COLO668 (cell line): Measurements from ENCODE around the gene CD6.

Source experiments
- DNase-seq: peaks from one replicate; lab custom pipeline; 2025; ENCODE audit not compliant: unreplicated experiment; lab: John Stamatoyannopoulos, UW

Gene CD6

GRCh38 chr11:61007956-61008896, 36.7 kb downstream of the CD6 start:
- peak; percentile 61 for DNase-seq

- no peak for DNase-seq
Observed at GRCh38 chr11:61008971-61009370, 37.5 kb downstream of the CD6 start.

GRCh38 chr11:61009392-61010275, 38.2 kb downstream of the CD6 start:
- no peak for DNase-seq

- DNase-seq: no peak
Observed at GRCh38 chr11:61010466-61011228, 39.2 kb downstream of the CD6 start.

GRCh38 chr11:61011229-61011870, 39.9 kb downstream of the CD6 start:
- no peak for DNase-seq

DNA sequence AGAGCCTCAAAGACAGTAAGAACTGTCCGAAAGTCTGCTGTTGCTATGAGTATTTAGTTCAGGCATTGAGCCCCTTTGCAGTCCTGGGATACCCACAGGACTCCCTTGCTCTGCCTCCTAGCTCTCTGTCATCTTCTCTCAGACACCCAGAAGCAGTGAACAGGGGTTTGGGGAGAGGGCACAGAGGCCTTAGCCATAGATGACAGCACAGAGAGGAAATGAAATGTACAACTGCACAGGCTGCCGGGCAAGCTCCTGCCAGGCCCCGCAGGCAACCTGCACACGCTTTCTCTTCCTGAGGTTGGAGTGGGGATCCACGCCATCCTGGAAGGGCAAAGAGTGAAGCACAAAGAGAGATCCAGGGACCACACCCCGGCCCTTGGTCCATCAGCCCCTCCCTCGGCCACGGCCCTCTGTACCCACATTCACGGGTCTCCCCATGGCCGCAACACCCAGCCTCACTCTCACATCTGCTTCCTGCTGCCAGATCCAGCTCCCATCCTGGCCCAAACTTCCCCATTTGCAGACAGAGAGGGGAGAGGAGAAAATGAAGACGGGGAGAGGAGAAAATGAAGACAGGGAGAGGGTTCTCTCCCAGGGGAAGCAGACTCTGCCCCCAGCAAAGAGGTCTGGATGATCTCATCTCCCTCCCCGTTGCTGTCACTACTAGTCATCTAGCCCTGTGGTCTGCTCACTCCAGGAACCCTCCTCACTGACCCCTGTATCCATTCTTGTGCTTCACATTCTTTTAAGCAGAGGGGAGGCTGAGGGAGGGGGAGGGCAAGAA, 40.7 kb downstream of the CD6 start:
- DNase-seq: no peak

DNA sequence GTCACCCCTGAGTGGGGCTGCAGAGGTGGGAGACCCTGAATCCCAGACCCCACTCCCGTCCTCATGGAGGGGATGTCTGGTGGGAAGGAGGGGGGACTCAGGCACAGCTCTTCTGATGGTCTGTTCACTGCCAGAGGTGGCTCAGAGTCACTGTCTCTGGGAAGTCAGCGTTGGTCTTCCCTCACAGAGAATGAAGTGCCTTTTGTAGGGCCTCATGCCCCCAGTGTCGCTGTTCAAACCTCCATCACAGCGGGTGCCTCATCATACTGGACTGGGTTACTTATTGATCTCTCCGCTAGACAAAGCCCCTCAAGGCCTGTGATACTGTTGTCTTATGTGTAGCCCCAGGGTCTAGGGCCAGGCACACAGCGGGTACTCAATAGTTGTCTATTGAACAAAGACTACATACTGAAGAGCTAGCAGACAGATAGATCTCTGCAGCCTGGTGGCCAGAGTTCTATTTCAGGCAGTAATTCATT, 41.3 kb downstream of the CD6 start:
- DNase-seq: no peak

DNA sequence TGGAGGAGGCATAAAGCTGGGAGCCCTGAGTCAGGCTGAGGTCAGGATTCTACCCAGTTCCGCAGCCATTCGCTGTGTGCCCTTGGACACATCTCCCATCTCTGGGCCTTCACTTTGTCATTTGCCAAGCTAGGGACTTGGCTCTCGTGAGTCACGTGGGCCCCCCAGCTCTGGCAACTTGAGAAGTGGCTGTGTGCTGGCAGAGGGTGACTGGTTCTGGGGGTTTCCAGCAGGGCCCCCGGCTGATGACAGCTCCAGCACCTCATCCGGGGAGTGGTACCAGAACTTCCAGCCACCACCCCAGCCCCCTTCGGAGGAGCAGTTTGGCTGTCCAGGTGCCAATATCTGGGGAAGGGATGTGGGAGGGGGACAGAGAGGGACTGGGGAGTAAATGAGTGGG, 46.6 kb downstream of the CD6 start:
- DNase-seq: no peak

GRCh38 chr11:61019037-61019831, 47.8 kb downstream of the CD6 start:
- DNase-seq: no peak

DNA sequence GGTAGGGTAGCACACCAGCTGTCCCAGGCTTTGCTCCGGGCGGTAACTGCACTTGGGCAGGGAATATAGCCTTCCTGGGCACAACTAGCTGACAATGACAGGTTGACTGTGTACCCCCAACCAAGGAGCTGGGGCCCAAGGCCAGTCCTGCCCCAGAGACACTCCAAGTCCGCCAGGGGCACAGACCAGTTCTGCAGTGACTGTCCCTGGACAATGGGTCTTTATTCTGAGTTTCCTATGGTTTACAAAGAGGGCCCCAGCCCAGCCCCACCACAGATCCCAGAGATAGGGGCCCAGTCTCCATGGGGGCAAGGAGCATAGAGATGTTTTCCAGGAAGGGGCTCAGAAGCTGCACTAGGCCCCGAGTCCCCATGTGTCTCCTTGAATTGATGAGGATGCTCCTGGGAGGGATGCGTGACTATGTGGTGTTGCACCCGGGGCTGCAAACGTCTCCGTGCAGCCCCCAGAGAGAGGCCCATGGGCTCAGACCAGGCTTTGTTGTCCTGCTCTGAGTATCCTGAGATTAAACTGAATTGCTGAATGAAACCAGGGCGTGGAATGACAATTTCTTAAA, 48.4 kb downstream of the CD6 start:
- DNase-seq: no peak

GRCh38 chr11:61020551-61021235, 49.2 kb downstream of the CD6 start:
- no peak for DNase-seq

DNA sequence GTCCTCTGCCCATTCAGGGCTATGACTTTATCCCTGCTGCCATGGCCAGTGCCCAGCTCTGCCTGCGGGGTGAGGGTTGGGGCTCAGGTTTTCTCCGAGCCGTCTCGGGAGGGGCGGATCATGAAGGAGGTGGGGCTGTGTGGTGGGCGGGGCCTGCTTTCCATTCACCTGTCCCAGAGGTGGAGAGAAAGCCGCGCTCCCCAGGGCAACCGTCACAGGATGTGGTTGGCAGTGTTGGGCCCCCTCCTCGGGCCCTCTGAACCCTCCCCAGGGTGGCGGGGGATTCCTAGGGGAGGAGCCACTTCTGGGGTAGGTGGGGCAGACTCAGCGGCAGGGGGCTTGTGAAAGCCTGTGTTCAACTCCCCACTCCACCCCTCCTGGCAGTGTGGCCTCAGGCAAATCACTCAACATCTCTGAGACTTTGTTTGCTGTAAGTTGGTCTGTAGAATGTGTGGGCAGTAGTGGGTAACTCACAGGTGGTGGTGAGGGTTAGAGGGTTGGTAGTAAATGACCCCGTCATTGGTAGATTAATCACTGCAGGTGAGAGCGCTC, 50.3 kb downstream of the CD6 start:
- peak; percentile 68 for DNase-seq

DNA sequence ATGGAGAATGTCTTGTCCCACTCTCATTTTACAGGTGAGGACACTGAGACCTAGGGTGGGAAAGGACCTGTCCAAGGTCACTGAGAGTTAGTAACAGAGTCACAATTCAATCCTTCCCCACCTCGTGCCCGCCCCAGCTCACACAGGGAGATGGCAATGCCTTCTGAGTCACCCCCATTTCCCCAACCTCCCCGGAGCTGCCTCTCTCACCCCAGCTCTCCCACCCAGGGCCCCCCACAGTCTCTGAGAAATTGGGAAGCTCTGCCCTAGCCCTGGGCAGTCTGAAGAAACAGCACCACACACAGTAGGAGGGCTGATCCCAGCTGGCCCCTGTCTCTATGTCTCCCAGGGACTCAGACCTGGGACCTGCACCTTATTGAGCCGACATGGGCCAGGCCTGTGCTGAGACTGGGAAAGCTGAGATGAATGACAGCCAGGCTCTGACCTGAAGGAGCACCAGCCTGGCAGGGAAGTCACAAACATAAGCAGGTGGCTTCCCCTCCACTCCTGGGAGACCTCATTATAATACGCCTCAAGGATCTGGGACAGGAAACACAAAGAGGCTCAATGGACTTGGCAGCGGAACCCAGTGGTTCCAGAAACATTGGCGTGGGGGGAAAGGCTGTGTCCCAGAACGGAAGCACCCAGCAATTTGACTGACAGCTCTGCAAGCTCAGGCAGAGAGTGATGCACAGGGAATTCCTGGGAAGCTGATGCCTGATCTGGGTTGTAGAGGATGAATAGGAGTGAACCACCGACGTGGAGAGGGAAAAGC, 51.0 kb downstream of the CD6 start:
- no peak for DNase-seq

GRCh38 chr11:61023086-61023965, 51.8 kb downstream of the CD6 start:
- DNase-seq: peak; percentile 13

GRCh38 chr11:61023966-61024295, 52.5 kb downstream of the CD6 start:
- no peak for DNase-seq
